Measurements from ENCODE around the gene PGAM1.
"Not testable (repeated sequence)": the region's sequence is repeated elsewhere in the genome, so short reads cannot be mapped to it uniquely, and the experiment has no call there.

The PGAM1 gene

GRCh38 chr10:97425964-97426775 lies at the start of gene PGAM1:
Gene PGAM1 (plus strand): TSS chr10:97426191. CDS start chr10:97426308, 117 bp downstream.
- DNase-seq (ENCODE audit: low read depth, low spot score): no peak

GRCh38 chr10:97376413-97376812 lies 49.6 kb upstream of the PGAM1 start:
- no peak overlapping the region for H3K27ac ChIP-seq
- no peak for DNase-seq (ENCODE audit: low read depth, low spot score)

More at GRCh38 chr10:97425964-97426775, at the start of gene PGAM1:
- peak within 1 kb of the TSS; percentile 91 for H3K27ac ChIP-seq

- H3K27ac ChIP-seq: no peak overlapping the region
Measured at GRCh38 chr10:97378933-97379921, 46.8 kb upstream of the PGAM1 start.

GRCh38 chr10:97380516-97380915 lies 45.5 kb upstream of the PGAM1 start:
- DNase-seq (ENCODE audit: low read depth, low spot score): no peak
- H3K27ac ChIP-seq: no peak overlapping the region

More at GRCh38 chr10:97378933-97379921, 46.8 kb upstream of the PGAM1 start:
- no peak for DNase-seq (ENCODE audit: low read depth, low spot score)

GRCh38 chr10:97381626-97382025 lies 44.4 kb upstream of the PGAM1 start:
- no peak overlapping the region for H3K27ac ChIP-seq
- no peak for DNase-seq (ENCODE audit: low read depth, low spot score)

- peak overlapping the region; percentile 18 for H3K27ac ChIP-seq
- peak; percentile 18 for DNase-seq (ENCODE audit: low read depth, low spot score)
Measured at GRCh38 chr10:97383159-97383558, 42.8 kb upstream of the PGAM1 start.

- H3K27ac ChIP-seq: no peak overlapping the region
- no peak for DNase-seq (ENCODE audit: low read depth, low spot score)
Measured at GRCh38 chr10:97384156-97384555, 41.8 kb upstream of the PGAM1 start.

GRCh38 chr10:97384641-97385040 lies 41.4 kb upstream of the PGAM1 start:
- no peak overlapping the region for H3K27ac ChIP-seq
- DNase-seq (ENCODE audit: low read depth, low spot score): no peak

GRCh38 chr10:97385565-97385964 lies 40.4 kb upstream of the PGAM1 start:
- no peak for DNase-seq (ENCODE audit: low read depth, low spot score)
- no peak overlapping the region for H3K27ac ChIP-seq

- H3K27ac ChIP-seq: no peak overlapping the region
- no peak for DNase-seq (ENCODE audit: low read depth, low spot score)
Measured at GRCh38 chr10:97388152-97388551, 37.8 kb upstream of the PGAM1 start.

- no peak overlapping the region for H3K27ac ChIP-seq
- no peak for DNase-seq (ENCODE audit: low read depth, low spot score)
Measured at GRCh38 chr10:97390091-97390490, 35.9 kb upstream of the PGAM1 start.

GRCh38 chr10:97393034-97393573 lies 32.9 kb upstream of the PGAM1 start:
- DNase-seq (ENCODE audit: low read depth, low spot score): no peak
- no peak overlapping the region for H3K27ac ChIP-seq

GRCh38 chr10:97396056-97396455 lies 29.9 kb upstream of the PGAM1 start:
- DNase-seq (ENCODE audit: low read depth, low spot score): no peak
- no peak overlapping the region for H3K27ac ChIP-seq

- peak overlapping the region; percentile 73 for H3K27ac ChIP-seq
- DNase-seq (ENCODE audit: low read depth, low spot score): no peak
Measured at GRCh38 chr10:97399843-97400545, 26.0 kb upstream of the PGAM1 start.

GRCh38 chr10:97400665-97401454 lies 25.1 kb upstream of the PGAM1 start, which contains the start of gene RRP12:
Gene RRP12 (minus strand): TSS chr10:97401340. CDS start chr10:97401231, 109 bp downstream.
- peak; percentile 87 for DNase-seq (ENCODE audit: low read depth, low spot score)
- H3K27ac ChIP-seq: peak within 1 kb of the TSS; percentile 73

- DNase-seq (ENCODE audit: low read depth, low spot score): no peak
- H3K27ac ChIP-seq: peak overlapping the region; percentile 73
Measured at GRCh38 chr10:97401455-97401919, 24.5 kb upstream of the PGAM1 start.

GRCh38 chr10:97404044-97404443 lies 21.9 kb upstream of the PGAM1 start:
- DNase-seq (ENCODE audit: low read depth, low spot score): no peak
- H3K27ac ChIP-seq: no peak overlapping the region

GRCh38 chr10:97406064-97406463 lies 19.9 kb upstream of the PGAM1 start:
- peak overlapping the region; percentile 73 for H3K27ac ChIP-seq
- DNase-seq (ENCODE audit: low read depth, low spot score): no peak

- DNase-seq (ENCODE audit: low read depth, low spot score): not testable (repeated sequence)
- peak overlapping the region; percentile 73 for H3K27ac ChIP-seq
Measured at GRCh38 chr10:97406483-97406882, 19.5 kb upstream of the PGAM1 start.

Measured in epithelial cell of prostate (primary cell).